DOHH2 (cell line): ENCODE measurements around the gene SLC48A1.

Source experiments
- H3F3A ChIP-seq: fragments of 200-600 bp; sonication (generic), shearing (Covaris generic); 2 replicates; pipeline ENCODE4 v1.6.0; 2016; ENCODE audit warnings: antibody characterized with exemption, mild to moderate bottlenecking; ENCODE audit not compliant: control insufficient read depth, insufficient read depth
- H3K27ac ChIP-seq: fragments of 200-600 bp; sonication (generic); 2 replicates; pipeline ENCODE4 v1.5.1; 2014; ENCODE audit warnings: low read depth, mild to moderate bottlenecking, low read length, moderate library complexity
- H3K27me3 ChIP-seq: fragments of 200-600 bp; sonication (generic); 2 replicates; pipeline ENCODE4 v1.6.1; 2014; ENCODE audit warnings: mild to moderate bottlenecking, low read length, mixed read lengths; ENCODE audit not compliant: control insufficient read depth
- H3K36me3 ChIP-seq: fragments of 200-600 bp; sonication (generic); 2 replicates; pipeline ENCODE4 v1.6.1; 2014; ENCODE audit warnings: mild to moderate bottlenecking, low read length, moderate library complexity, mixed read lengths; ENCODE audit not compliant: control insufficient read depth
- H3K4me1 ChIP-seq: fragments of 200-600 bp; sonication (generic); 2 replicates; pipeline ENCODE4 v1.6.1; 2014; ENCODE audit warnings: mild to moderate bottlenecking, low read length, mixed read lengths; ENCODE audit not compliant: control insufficient read depth
- H3K4me2 ChIP-seq: fragments of 200-600 bp; sonication (generic); 2 replicates; pipeline ENCODE4 v1.6.0; 2014; ENCODE audit warnings: mild to moderate bottlenecking, low read length, moderate library complexity
- H3K4me3 ChIP-seq: fragments of 200-600 bp; sonication (generic); 2 replicates; pipeline ENCODE4 v1.5.1; 2014; ENCODE audit warnings: mild to moderate bottlenecking, low read length, mixed read lengths
- H3K79me2 ChIP-seq: fragments of 200-600 bp; sonication (generic); 2 replicates; pipeline ENCODE4 v1.6.1; 2014; ENCODE audit warnings: mild to moderate bottlenecking, low read length, mixed read lengths; ENCODE audit not compliant: control insufficient read depth
- H3K9me2 ChIP-seq: fragments of 200-600 bp; sonication (generic); replicated peaks from 2 replicates; pipeline ENCODE4 v1.6.1; 2014; ENCODE audit warnings: mild to moderate bottlenecking, low read length, mixed read lengths; ENCODE audit not compliant: control insufficient read depth
- H3K9me3 ChIP-seq: fragments of 200-600 bp; sonication (generic); 2 replicates; pipeline ENCODE4 v1.6.1; 2014; ENCODE audit warnings: antibody characterized with exemption, low read length, mixed read lengths; ENCODE audit not compliant: control insufficient read depth, insufficient read depth
- H4K20me1 ChIP-seq: fragments of 200-600 bp; sonication (generic); 2 replicates; pipeline ENCODE4 v1.6.0; 2014; ENCODE audit warnings: low read depth, mild to moderate bottlenecking, antibody characterized with exemption, low read length, moderate library complexity; ENCODE audit not compliant: control insufficient read depth, insufficient read depth
- EZH2phosphoT487 ChIP-seq: fragments of 200-600 bp; sonication (generic); IDR thresholded peaks from 2 replicates; pipeline ENCODE4 v1.6.1; 2017; ENCODE audit warnings: borderline replicate concordance, mild to moderate bottlenecking, antibody characterized with exemption, low read length, moderate library complexity, mixed read lengths
- TF ChIP-seq, protein P1 (sequence below): fragments of 200-600 bp; sonication (generic); IDR thresholded peaks from one replicate; pipeline ENCODE4 v1.5.1; 2014; ENCODE audit warnings: antibody characterized with exemption, mild to moderate bottlenecking, low read depth, low read length; ENCODE audit not compliant: poor library complexity, severe bottlenecking

The SLC48A1 gene

GRCh38 chr12:47777741-47778558 is 4.9 kb downstream of the SLC48A1 start:
- Histone ChIP-seq H3K4me1 (peaks cover 42% of the 10 kb centered on the region), H3K27ac (no peak overlapping the region)

GRCh38 chr12:47778881-47779280 is 5.8 kb downstream of the SLC48A1 start:
- peaks cover 2% of the 10 kb centered on the region for H3K79me2 ChIP-seq
- peaks cover 10% of the 10 kb centered on the region for H3F3A ChIP-seq
- no peaks in the 10 kb centered on the region for H3K9me2 ChIP-seq
- no peaks in the 10 kb centered on the region for H3K27me3 ChIP-seq
- no peak for TF ChIP-seq EZH2phosphoT487
- TF ChIP-seq, protein P1, sequence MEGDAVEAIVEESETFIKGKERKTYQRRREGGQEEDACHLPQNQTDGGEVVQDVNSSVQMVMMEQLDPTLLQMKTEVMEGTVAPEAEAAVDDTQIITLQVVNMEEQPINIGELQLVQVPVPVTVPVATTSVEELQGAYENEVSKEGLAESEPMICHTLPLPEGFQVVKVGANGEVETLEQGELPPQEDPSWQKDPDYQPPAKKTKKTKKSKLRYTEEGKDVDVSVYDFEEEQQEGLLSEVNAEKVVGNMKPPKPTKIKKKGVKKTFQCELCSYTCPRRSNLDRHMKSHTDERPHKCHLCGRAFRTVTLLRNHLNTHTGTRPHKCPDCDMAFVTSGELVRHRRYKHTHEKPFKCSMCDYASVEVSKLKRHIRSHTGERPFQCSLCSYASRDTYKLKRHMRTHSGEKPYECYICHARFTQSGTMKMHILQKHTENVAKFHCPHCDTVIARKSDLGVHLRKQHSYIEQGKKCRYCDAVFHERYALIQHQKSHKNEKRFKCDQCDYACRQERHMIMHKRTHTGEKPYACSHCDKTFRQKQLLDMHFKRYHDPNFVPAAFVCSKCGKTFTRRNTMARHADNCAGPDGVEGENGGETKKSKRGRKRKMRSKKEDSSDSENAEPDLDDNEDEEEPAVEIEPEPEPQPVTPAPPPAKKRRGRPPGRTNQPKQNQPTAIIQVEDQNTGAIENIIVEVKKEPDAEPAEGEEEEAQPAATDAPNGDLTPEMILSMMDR: no peak
- no peaks in the 10 kb centered on the region for H3K9me3 ChIP-seq
- H3K36me3 ChIP-seq: peaks cover 24% of the 10 kb centered on the region
- H3K4me2 ChIP-seq: 0 out of 2 replicates have a peak overlapping the region, but pooled peaks have one; percentile 57
- H3K27ac ChIP-seq: no peak overlapping the region
- H3K4me1 ChIP-seq: peaks cover 39% of the 10 kb centered on the region
- H4K20me1 ChIP-seq: no peaks in the 10 kb centered on the region
- no peak overlapping the region for H3K4me3 ChIP-seq

More at GRCh38 chr12:47777741-47778558, 4.9 kb downstream of the SLC48A1 start:
- Histone ChIP-seq H3K36me3 (peaks cover 14% of the 10 kb centered on the region), H3K79me2 (peaks cover 6% of the 10 kb centered on the region), H3K4me2 (no peak overlapping the region), H3F3A (peaks cover 10% of the 10 kb centered on the region), H3K27me3 (no peaks in the 10 kb centered on the region), H3K9me2 (no peaks in the 10 kb centered on the region), H3K4me3 (no peak overlapping the region), H3K9me3 (no peaks in the 10 kb centered on the region), H4K20me1 (no peaks in the 10 kb centered on the region)
- TF ChIP-seq EZH2phosphoT487: no peak
- TF ChIP-seq, protein P1: no peak

DNA sequence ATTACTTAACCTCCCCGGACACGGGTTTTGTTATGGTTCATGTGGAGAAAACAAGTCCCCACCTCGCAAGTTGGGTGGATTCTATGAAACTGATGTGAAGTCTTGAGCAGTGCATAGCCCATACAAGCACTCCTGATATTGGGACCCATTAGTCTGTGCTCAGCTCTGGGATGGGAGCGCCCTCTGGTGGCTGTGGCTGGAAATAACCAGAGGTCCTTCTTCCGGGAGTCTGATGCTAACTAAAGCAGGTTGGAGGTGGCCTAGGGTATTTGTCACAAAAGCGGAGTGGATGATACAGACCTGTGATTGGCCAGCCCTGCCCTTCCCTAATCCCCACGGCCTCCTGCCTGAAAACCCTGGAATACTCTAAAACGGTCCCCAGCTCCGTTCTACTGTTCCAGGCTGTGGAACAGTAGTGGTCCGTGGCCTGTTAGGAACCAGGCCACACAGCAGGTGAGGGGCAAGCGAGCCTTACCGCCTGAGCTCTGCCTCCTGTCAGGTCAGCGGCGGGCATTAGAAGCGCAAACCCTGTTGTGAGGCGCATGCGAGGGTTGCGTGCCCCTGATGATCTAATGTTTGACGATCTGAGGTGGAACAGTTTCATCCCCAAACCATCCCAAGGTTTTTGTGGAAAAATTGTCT is 6.4 kb downstream of the SLC48A1 start:
- peak overlapping the region; percentile 39; the same call in 1 of the 2 replicates for H3K4me3 ChIP-seq
- H3K9me2 ChIP-seq: no peaks in the 10 kb centered on the region
- peak overlapping the region; percentile 57 for H3K4me2 ChIP-seq
- peaks cover 33% of the 10 kb centered on the region for H3K4me1 ChIP-seq
- H3K27ac ChIP-seq: no peak overlapping the region
- no peaks in the 10 kb centered on the region for H3K27me3 ChIP-seq
- H3F3A ChIP-seq: peaks cover 10% of the 10 kb centered on the region
- H3K36me3 ChIP-seq: peaks cover 29% of the 10 kb centered on the region
- no peaks in the 10 kb centered on the region for H3K9me3 ChIP-seq
- H3K79me2 ChIP-seq: no peaks in the 10 kb centered on the region; the same call in 1 of the 2 replicates
- no peaks in the 10 kb centered on the region for H4K20me1 ChIP-seq
- TF ChIP-seq, protein P1: peak; percentile 96
- TF ChIP-seq EZH2phosphoT487: no peak
